Tibial nerve (tissue), 3 donors: ENCODE results near the gene HECTD4.

Source experiments
- CTCF ChIP-seq, 5 experiments: fragments of 200-600 bp in 3 of 5; fragments of 450-650 bp in 2 of 5; sonication (generic) in 3 of 5; IDR thresholded peaks; one replicate each; pipeline ENCODE4 v1.5.1; 2016 to 2019; ENCODE audit warnings: antibody characterized with exemption in 5 of 5, mild to moderate bottlenecking in 3 of 5, moderate library complexity in 2 of 5
- POLR2A ChIP-seq, 2 donors: fragments of 450-650 bp; IDR thresholded peaks; one replicate each; pipeline ENCODE4 v1.6.1; 2017; ENCODE audit warnings: antibody characterized with exemption in 2 of 2, mild to moderate bottlenecking in 2 of 2, moderate library complexity in 2 of 2

- TF ChIP-seq CTCF (IDR thresholded peaks at IDR 0.05) (no peak), POLR2A (IDR thresholded peaks at IDR 0.05) (no peak)
These were observed 141.1 kb downstream of the HECTD4 start for GRCh38 chr12:112241176-112241575.
